ENCODE data around the gene BGN. TPM values are rescaled to one million over a fixed set of nuclear protein-coding genes. Genes with fewer than 3 reads are reported as not detected.

BGN gene
- total RNA-seq, 1 donor from 2014 or later, result not detected

DNA sequence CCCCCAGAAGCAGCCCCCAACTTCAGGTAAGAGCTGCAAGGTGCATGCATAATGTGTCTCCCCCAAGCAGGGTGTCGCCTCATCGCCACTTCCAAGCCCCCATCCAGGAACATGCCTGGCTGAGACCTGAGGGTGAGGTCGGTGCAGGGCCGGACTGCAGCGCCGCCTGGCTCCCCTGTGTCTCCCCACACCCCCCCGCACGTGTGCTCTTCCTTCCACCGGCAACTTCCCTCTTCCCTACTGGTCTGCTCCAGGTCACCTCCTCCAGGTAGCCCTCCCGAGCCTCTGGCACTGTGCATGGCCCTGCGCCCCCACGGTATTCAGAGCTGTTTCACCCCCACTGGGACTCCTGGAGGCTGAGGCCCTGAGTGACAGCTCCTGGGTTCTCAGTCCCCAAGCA lies 2.2 kb upstream of the BGN start:
- Mint-ChIP-seq H3K9me3 (no peaks in the 10 kb centered on the region), H3K4me1 (ENCODE audit: low read depth) (no peaks in the 10 kb centered on the region), H3K27ac (no peak overlapping the region), H3K27me3 (ENCODE audit: low read depth) (peaks cover 1% of the 10 kb centered on the region), H3K36me3 (ENCODE audit: low read depth) (no peaks in the 10 kb centered on the region), H3K4me3 (ENCODE audit: low read depth) (no peak overlapping the region)
- intact Hi-C loops (cut with micrococcal nuclease), result no loop called here
- DNase-seq (ENCODE audit: low spot score), result no peak

DNA sequence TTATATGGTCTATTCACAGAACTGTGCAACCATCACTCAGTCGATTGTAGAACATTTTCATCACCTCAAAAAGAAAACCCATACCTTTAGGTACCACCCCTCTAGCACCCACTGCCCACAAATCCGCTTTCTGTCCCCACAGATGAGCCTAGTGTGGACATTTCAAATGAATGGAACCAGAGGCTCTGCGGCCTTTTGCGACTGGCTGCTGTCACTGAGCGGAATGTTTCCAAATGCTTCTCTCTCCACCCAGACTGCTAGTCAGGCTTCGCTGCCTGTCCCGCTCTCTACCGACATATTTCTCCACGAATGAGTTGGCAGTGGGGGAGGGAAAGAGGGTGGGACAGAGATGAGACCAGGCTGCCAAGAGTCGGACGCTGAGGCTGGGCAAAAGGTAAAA lies 1.7 kb upstream of the BGN start:
- Mint-ChIP-seq H3K27me3 (ENCODE audit: low read depth) (peaks cover 1% of the 10 kb centered on the region), H3K27ac (no peak overlapping the region), H3K4me3 (ENCODE audit: low read depth) (no peak overlapping the region), H3K4me1 (ENCODE audit: low read depth) (no peaks in the 10 kb centered on the region), H3K9me3 (no peaks in the 10 kb centered on the region), H3K36me3 (ENCODE audit: low read depth) (no peaks in the 10 kb centered on the region)
- no peak for DNase-seq (ENCODE audit: low spot score)
- intact Hi-C loops (cut with micrococcal nuclease), result no loop called here

DNA sequence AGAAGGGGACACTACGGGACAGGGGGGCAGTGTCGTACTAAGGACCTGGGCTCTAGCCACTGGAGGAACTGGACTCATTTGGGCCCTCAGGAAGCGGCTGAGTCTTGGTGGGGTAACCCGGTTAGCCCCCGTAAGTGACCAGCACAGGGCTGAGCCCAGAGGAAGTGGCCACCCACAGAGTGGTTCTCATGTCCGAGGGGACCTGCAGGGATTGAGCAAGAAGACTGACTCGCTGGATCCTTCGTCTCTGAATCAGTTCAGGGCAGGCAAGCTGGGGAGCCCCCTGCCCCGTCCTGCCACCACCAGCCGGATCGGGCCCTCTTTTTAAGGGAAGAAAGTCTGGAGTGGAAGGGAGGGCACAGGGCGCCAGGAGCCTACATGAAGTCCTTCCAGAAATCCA lies 719 bp upstream of the BGN start:
- intact Hi-C loops (cut with micrococcal nuclease), result no loop called here
- no peaks in the 10 kb centered on the region for H3K4me1 Mint-ChIP-seq (ENCODE audit: low read depth)
- H3K27ac Mint-ChIP-seq, result no peak overlapping the region
- peaks cover 1% of the 10 kb centered on the region for H3K27me3 Mint-ChIP-seq (ENCODE audit: low read depth)
- DNase-seq (ENCODE audit: low spot score), result no peak
- H3K9me3 Mint-ChIP-seq, result no peaks in the 10 kb centered on the region
- no peaks in the 10 kb centered on the region for H3K36me3 Mint-ChIP-seq (ENCODE audit: low read depth)
- no peak overlapping the region for H3K4me3 Mint-ChIP-seq (ENCODE audit: low read depth)

DNA sequence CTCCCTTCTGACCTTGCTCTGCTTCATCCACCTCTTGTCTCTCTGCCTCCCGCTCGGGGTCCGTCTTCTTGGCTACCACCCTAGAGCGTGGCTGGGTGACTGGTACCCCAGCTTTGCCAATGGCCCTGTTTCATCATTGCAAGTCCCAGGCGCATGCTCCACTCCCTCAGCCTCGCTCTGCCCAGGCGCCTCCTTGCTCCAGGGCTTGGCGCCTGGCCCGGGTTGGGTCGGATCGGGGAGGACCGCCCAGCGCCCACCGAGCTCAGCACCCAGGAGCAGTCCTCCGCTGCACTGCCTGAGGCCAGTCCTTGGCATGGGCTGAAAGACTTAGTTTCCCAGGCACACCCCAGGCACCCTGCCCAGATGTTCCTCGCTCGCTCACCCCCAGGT lies 577 bp downstream of the BGN start:
- intact Hi-C loops (cut with micrococcal nuclease), result no loop called here
- H3K27ac Mint-ChIP-seq, result no peak overlapping the region
- H3K9me3 Mint-ChIP-seq, result no peaks in the 10 kb centered on the region
- H3K36me3 Mint-ChIP-seq (ENCODE audit: low read depth), result no peaks in the 10 kb centered on the region
- no peak overlapping the region for H3K4me3 Mint-ChIP-seq (ENCODE audit: low read depth)
- H3K4me1 Mint-ChIP-seq (ENCODE audit: low read depth), result no peaks in the 10 kb centered on the region
- peaks cover 1% of the 10 kb centered on the region for H3K27me3 Mint-ChIP-seq (ENCODE audit: low read depth)
- no peak for DNase-seq (ENCODE audit: low spot score)

DNA sequence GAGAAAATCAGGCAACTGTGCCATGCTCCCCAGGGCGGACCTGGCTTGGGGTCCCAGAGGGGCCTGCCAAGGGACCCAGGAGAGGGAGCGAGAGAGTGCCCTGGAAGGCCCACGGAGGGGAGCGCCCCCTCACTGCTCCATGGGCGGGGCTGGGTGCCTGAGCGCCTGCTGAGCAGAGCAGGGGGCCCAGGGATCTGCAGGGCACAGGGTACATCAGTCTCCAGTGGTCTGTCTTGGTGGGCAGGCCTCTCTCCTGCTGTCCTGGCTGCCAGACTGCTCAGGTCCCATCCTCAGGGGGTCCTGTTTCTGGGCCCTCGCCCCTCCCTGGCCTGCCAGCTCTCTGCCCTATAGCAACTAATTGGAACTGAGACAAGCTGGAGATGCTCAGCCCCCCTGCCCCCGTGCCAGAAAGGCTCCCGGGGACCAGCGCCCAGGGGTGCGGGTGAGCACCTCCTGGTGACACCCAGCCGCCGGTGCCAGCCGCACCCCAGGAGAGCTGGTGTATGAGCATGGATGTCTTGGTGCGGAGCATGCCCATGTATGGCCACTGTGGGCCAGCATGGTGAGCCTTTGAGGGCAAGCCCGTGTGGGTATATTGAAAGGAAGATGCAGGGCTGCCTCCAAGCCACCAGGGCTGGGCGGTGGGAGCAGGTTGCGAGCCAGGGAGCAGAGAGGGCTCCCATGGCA lies 1.3 kb downstream of the BGN start:
- Mint-ChIP-seq H3K4me3 (ENCODE audit: low read depth) (no peak overlapping the region), H3K4me1 (ENCODE audit: low read depth) (no peaks in the 10 kb centered on the region), H3K36me3 (ENCODE audit: low read depth) (no peaks in the 10 kb centered on the region), H3K9me3 (no peaks in the 10 kb centered on the region), H3K27ac (no peak overlapping the region), H3K27me3 (ENCODE audit: low read depth) (peaks cover 1% of the 10 kb centered on the region)
- DNase-seq (ENCODE audit: low spot score), result no peak
- intact Hi-C loops (cut with micrococcal nuclease), result no loop called here

DNA sequence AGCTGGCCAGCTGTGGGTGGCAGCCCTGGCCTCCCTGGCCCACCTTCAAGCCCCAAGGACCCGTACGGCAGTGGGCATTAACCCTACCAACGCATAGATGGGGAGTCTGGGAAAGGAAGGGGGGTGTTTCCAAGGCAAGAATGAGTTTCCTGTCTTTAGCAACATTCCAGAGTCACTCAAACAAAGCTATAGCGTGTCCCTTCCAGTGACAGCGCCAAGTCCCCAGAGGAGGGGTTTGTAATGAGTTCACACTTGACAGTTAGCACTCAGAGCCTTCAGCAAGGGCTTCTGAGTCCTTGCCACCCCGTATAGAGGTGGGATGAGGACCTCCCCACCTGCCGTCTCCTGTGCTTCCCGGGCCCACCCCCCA lies 1.8 kb downstream of the BGN start:
- Mint-ChIP-seq H3K4me3 (ENCODE audit: low read depth) (no peak overlapping the region), H3K27ac (no peak overlapping the region), H3K27me3 (ENCODE audit: low read depth) (peaks cover 1% of the 10 kb centered on the region), H3K36me3 (ENCODE audit: low read depth) (no peaks in the 10 kb centered on the region), H3K4me1 (ENCODE audit: low read depth) (no peaks in the 10 kb centered on the region), H3K9me3 (no peaks in the 10 kb centered on the region)
- no peak for DNase-seq (ENCODE audit: low spot score)
- intact Hi-C loops (cut with micrococcal nuclease), result no loop called here

DNA sequence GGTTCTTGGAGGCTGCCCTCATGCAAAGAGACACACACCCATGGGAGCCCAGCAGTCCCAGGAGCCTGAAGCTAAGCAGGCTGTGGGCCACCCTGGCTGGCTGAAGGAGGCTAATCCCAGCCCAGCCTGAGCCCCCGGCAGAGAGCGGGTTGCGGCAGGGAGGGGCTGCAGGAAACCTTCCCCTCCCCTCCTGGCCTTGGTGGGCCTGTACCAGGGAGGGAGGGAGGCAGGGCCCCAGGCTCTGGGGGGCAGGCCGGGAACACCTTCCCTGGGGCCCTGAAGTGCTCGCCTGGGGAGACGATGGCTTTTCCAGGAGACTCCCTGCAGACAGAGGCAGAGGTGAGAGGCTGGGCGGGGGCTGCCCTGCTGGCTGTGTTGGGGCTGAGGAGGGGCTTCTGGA lies 3.7 kb downstream of the BGN start:
- intact Hi-C loops (cut with micrococcal nuclease), result no loop called here
- DNase-seq (ENCODE audit: low spot score), result no peak
- no peaks in the 10 kb centered on the region for H3K4me1 Mint-ChIP-seq (ENCODE audit: low read depth)
- peaks cover 1% of the 10 kb centered on the region for H3K27me3 Mint-ChIP-seq (ENCODE audit: low read depth)
- H3K4me3 Mint-ChIP-seq (ENCODE audit: low read depth), result no peak overlapping the region
- H3K36me3 Mint-ChIP-seq (ENCODE audit: low read depth), result no peaks in the 10 kb centered on the region
- H3K27ac Mint-ChIP-seq, result no peak overlapping the region
- no peaks in the 10 kb centered on the region for H3K9me3 Mint-ChIP-seq

DNA sequence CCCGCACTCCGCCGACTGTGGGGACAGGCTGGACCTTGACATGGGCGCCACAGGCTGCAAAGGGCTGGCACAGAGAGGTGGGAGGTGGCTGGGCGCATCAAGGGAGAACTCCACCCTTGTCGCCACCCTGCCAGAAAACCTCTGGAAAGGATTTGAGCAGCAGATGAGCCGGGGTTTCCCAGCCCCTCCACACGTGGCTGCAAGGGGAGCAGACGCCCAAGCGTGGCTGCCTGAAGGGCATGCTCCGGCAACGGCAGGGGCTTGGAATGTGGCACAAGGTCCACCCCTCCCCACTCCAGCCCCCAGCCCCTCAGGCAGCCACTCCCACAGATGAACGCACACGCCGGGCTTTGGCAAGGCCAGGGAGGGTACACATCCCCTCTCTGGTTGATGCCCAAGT lies 4.6 kb downstream of the BGN start:
- Mint-ChIP-seq H3K36me3 (ENCODE audit: low read depth) (no peaks in the 10 kb centered on the region), H3K4me3 (ENCODE audit: low read depth) (no peak overlapping the region), H3K4me1 (ENCODE audit: low read depth) (no peaks in the 10 kb centered on the region), H3K27ac (no peak overlapping the region), H3K9me3 (no peaks in the 10 kb centered on the region), H3K27me3 (ENCODE audit: low read depth) (peaks cover 1% of the 10 kb centered on the region)
- DNase-seq (ENCODE audit: low spot score), result no peak
- intact Hi-C loops (cut with micrococcal nuclease), result no loop called here

DNA sequence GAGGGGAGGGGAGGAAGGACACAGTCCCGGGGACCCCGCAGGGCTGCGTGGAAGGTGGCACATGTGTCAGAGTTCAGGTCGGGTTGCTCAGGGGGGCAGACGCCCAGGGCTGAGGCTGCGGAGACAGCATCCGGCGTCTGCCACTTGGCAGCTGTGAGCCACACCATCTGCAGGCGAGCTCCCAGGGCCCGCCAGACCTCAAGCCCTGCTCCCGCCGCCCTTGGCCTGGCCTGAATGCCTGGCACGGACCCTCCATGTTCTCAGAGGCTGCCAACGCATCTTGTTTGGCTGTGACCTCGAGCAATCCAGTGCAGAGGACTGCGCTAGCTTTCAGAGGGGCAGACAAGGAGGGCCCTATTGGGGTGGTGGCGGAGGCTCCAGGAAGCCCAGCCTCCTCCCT lies 5.1 kb downstream of the BGN start:
- Mint-ChIP-seq H3K36me3 (ENCODE audit: low read depth) (no peaks in the 10 kb centered on the region), H3K4me3 (ENCODE audit: low read depth) (no peak overlapping the region), H3K4me1 (ENCODE audit: low read depth) (no peaks in the 10 kb centered on the region), H3K9me3 (no peaks in the 10 kb centered on the region), H3K27me3 (ENCODE audit: low read depth) (peaks cover 1% of the 10 kb centered on the region), H3K27ac (no peak overlapping the region)
- intact Hi-C loops (cut with micrococcal nuclease), result no loop called here
- no peak for DNase-seq (ENCODE audit: low spot score)

DNA sequence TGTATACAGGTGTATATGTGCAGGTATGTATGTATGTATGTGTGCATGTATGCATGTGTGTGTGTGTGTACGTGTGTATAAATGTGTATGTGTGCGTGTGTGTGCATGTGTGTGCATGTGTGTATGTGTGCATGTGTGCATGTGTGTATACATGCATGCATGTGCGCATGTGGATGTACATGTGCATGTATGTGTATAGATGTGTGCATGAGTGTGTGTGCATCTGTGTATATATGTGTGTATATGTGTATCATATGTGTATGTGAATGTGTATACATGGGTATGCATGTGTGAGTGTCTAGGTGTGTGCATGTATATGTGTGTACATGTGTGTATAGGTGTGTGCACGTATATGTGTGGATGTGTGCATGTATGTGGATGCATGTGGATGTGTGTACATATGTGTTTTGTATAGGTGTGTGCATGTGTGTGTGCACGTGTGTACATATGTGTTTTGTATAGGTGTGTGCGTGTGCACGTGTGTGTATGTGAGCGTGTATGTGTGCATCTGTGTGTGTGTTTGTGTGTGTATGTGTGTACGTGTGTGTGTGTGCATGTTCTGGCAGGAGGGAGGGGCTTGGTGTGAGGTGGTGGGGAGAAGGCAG lies 6.0 kb downstream of the BGN start:
- Mint-ChIP-seq H3K4me3 (ENCODE audit: low read depth) (no peak overlapping the region), H3K9me3 (no peaks in the 10 kb centered on the region), H3K4me1 (ENCODE audit: low read depth) (no peaks in the 10 kb centered on the region), H3K27me3 (ENCODE audit: low read depth) (no peaks in the 10 kb centered on the region), H3K27ac (no peak overlapping the region), H3K36me3 (ENCODE audit: low read depth) (no peaks in the 10 kb centered on the region)
- intact Hi-C loops (cut with micrococcal nuclease), result no loop called here
- DNase-seq (ENCODE audit: low spot score), result no peak

DNA sequence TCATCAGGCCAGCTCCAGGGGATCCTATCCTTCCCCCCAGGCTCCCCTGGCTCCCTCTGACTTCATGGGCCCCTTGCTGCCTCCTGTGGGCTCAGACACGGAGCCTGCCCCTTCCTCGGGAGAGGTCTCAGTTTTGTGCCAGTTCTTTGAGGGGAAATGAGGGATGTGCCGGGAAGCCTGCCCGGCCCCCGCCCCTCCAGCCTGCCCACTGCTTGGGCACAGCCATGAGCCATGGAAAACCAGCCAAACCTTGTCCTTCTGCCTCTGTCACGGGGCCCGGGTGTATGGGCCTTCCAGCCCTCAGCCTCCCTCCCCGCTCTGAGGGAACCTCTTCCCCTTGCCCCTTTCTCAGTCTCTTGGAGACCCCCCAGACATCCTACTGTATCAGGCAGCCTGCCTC lies 6.8 kb downstream of the BGN start:
- Mint-ChIP-seq H3K36me3 (ENCODE audit: low read depth) (no peaks in the 10 kb centered on the region), H3K4me3 (ENCODE audit: low read depth) (no peak overlapping the region), H3K27ac (no peak overlapping the region), H3K4me1 (ENCODE audit: low read depth) (no peaks in the 10 kb centered on the region), H3K27me3 (ENCODE audit: low read depth) (no peaks in the 10 kb centered on the region), H3K9me3 (no peaks in the 10 kb centered on the region)
- no peak for DNase-seq (ENCODE audit: low spot score)
- intact Hi-C loops (cut with micrococcal nuclease), result no loop called here

DNA sequence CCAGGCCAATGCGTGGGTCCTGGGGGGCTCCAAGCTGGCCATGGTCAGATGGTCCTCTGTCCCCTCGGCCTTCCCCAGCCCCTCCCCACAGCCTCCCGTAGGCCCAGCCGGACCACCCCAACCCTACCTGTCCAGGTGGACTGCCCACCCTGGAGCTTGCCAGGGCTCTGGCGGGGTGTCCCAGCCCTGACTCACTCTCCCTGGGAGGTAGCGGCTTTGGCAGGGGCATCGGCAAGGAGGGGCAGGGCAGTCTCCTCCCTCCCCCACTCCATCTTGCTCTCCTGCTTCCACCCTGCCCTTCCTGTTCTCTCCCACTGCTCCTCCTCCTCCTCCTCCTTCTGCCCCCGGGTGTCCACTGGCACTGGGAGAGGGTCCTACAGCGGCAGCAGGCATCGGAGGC lies 7.4 kb downstream of the BGN start:
- intact Hi-C loops (cut with micrococcal nuclease), result no loop called here
- no peaks in the 10 kb centered on the region for H3K27me3 Mint-ChIP-seq (ENCODE audit: low read depth)
- no peaks in the 10 kb centered on the region for H3K9me3 Mint-ChIP-seq
- H3K4me3 Mint-ChIP-seq (ENCODE audit: low read depth), result no peak overlapping the region
- H3K4me1 Mint-ChIP-seq (ENCODE audit: low read depth), result no peaks in the 10 kb centered on the region
- H3K36me3 Mint-ChIP-seq (ENCODE audit: low read depth), result no peaks in the 10 kb centered on the region
- no peak overlapping the region for H3K27ac Mint-ChIP-seq
- DNase-seq (ENCODE audit: low spot score), result no peak

DNA sequence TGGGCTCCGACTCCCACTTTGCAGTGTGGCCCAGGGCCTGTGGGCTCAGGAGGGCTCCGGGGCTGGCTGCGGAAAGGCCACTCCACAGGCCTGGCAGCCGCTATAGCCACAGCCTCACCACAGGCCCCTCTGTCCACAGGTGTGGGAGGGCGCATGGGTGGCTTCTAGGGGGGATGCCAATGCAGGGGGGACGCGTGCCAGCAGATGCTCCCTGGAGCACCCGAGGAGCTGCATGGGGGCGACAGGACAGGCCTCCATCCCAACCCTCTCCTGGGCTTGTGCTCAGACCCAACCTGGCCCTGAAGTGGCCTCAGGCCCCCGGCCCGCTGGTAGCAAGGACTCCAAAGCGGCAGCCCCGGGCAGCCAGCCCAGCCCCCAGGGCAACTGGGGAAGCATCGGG lies 8.0 kb downstream of the BGN start:
- Mint-ChIP-seq H3K36me3 (ENCODE audit: low read depth) (no peaks in the 10 kb centered on the region), H3K27me3 (ENCODE audit: low read depth) (no peaks in the 10 kb centered on the region), H3K4me1 (ENCODE audit: low read depth) (no peaks in the 10 kb centered on the region), H3K9me3 (no peaks in the 10 kb centered on the region), H3K27ac (no peak overlapping the region), H3K4me3 (ENCODE audit: low read depth) (no peak overlapping the region)
- DNase-seq (ENCODE audit: low spot score), result no peak
- intact Hi-C loops (cut with micrococcal nuclease), result no loop called here

All from activated T-helper 2 cell treated with anti-CD3 and anti-CD28 coated beads, Interferon-gamma antibody, Interleukin-2, Interleukin-4, amounts not matched to agents 10 μg/mL and 5 μg/mL and 100 μg/mL, durations not matched to agents 14 hours and 24 hours and 36 hours (primary cell).